Measurements from ENCODE around the gene CCDC167.

CCDC167 gene

GRCh38 chr6:37488476-37488875 is 11.2 kb downstream of the CCDC167 start:
- DNase-seq (ENCODE audit: low spot score): no peak

GRCh38 chr6:37487591-37488380 is 11.9 kb downstream of the CCDC167 start:
- no peak for DNase-seq (ENCODE audit: low spot score)

GRCh38 chr6:37486121-37486839 is 13.4 kb downstream of the CCDC167 start:
- DNase-seq (ENCODE audit: low spot score): no peak

GRCh38 chr6:37485291-37485702 is 14.4 kb downstream of the CCDC167 start:
- no peak for DNase-seq (ENCODE audit: low spot score)

- no peak for DNase-seq (ENCODE audit: low spot score)
Observed at GRCh38 chr6:37484786-37485170, 14.9 kb downstream of the CCDC167 start.

- DNase-seq (ENCODE audit: low spot score): peak; percentile 87
Observed at GRCh38 chr6:37483917-37484785, 15.5 kb downstream of the CCDC167 start.

GRCh38 chr6:37483252-37483901 is 16.3 kb downstream of the CCDC167 start:
- no peak for DNase-seq (ENCODE audit: low spot score)

GRCh38 chr6:37482606-37483251 is 17.0 kb downstream of the CCDC167 start:
- no peak for DNase-seq (ENCODE audit: low spot score)

- no peak for DNase-seq (ENCODE audit: low spot score)
Observed at GRCh38 chr6:37481711-37482605, 17.7 kb downstream of the CCDC167 start.

GRCh38 chr6:37480951-37481534 is 18.6 kb downstream of the CCDC167 start:
- DNase-seq (ENCODE audit: low spot score): no peak

GRCh38 chr6:37480118-37480736 is 19.5 kb downstream of the CCDC167 start:
- no peak for DNase-seq (ENCODE audit: low spot score)

GRCh38 chr6:37479266-37479854 is 20.3 kb downstream of the CCDC167 start:
- no peak for DNase-seq (ENCODE audit: low spot score)

- DNase-seq (ENCODE audit: low spot score): no peak
Observed at GRCh38 chr6:37478827-37479226, 20.9 kb downstream of the CCDC167 start.

- DNase-seq (ENCODE audit: low spot score): no peak
Observed at GRCh38 chr6:37477656-37478435, 21.8 kb downstream of the CCDC167 start.

GRCh38 chr6:37477191-37477590 is 22.5 kb downstream of the CCDC167 start:
- no peak for DNase-seq (ENCODE audit: low spot score)

GRCh38 chr6:37474316-37474715 is 25.4 kb downstream of the CCDC167 start:
- no peak for DNase-seq (ENCODE audit: low spot score)

- peak; percentile 27 for DNase-seq (ENCODE audit: low spot score)
Observed at GRCh38 chr6:37473364-37474095, 26.2 kb downstream of the CCDC167 start.

GRCh38 chr6:37467718-37468117 is 32.0 kb downstream of the CCDC167 start:
- DNase-seq (ENCODE audit: low spot score): no peak

Measured in ecto neural progenitor cell (in vitro differentiated cells).